Renal pelvis (tissue), 12 donors: ENCODE data around the gene KCNJ4. TPM values are rescaled to one million over a fixed set of nuclear protein-coding genes. Genes with fewer than 3 reads are reported as not detected.

Experiments used
- DNase-seq: peaks from one replicate; pipeline ENCODE4 v3.0.0-alpha.2; 2013
- long read RNA-seq, 16 experiments: transcript quantifications; one replicate each; lab custom pipeline, GENCODE V29; 2026
- polyA plus RNA-seq, 3 donors: library from polyadenylated mRNA; unstranded; fragments of 120-200 nt; gene quantifications; one replicate each; pipeline ENCODE4 v1.2.1, GENCODE V29; 2013; ENCODE audit not compliant: insufficient read length in 3 of 3

Gene KCNJ4
- under 1 TPM; 0.24 to 0.33 (median 0.31) TPM for polyA plus RNA-seq
- long read RNA-seq, donor 1: 0 reads
- long read RNA-seq, donor 2: 0 reads
- long read RNA-seq, donor 3: 0 reads
- long read RNA-seq, donor 4: 0 reads
- long read RNA-seq, donor 5: 0 reads
- long read RNA-seq, donor 6: 0 reads
- long read RNA-seq, donor 7: 0 reads
- long read RNA-seq, donor 8: 0 reads
- long read RNA-seq, donor 9: 0 reads
- long read RNA-seq, donor 10: 0 reads
- long read RNA-seq, donor 11: 0 reads
- long read RNA-seq, donor 12: 0 reads
- long read RNA-seq, donor 13: 0 reads
- long read RNA-seq, donor 14: 0 reads
- long read RNA-seq, donor 15: 0 reads
- long read RNA-seq, donor 16: 0 reads

GRCh38 chr22:38455076-38455529, at the start of gene KCNJ4:
TSS of gene KCNJ4 (minus strand) at chr22:38455199. CDS start at chr22:38428132, 27,067 bp downstream.
- DNase-seq: no peak

GRCh38 chr22:38503021-38503420, 48.0 kb upstream of the KCNJ4 start:
- DNase-seq: no peak

- DNase-seq: no peak
These were observed 47.0 kb upstream of the KCNJ4 start for GRCh38 chr22:38501797-38502672.

GRCh38 chr22:38497869-38498268, 42.9 kb upstream of the KCNJ4 start:
- no peak for DNase-seq

GRCh38 chr22:38494939-38495338, 39.9 kb upstream of the KCNJ4 start:
- DNase-seq: no peak

- no peak for DNase-seq
These were observed 39.5 kb upstream of the KCNJ4 start for GRCh38 chr22:38494498-38494897.

GRCh38 chr22:38491707-38492348, 36.8 kb upstream of the KCNJ4 start:
- no peak for DNase-seq

GRCh38 chr22:38490915-38491314, 35.9 kb upstream of the KCNJ4 start:
- DNase-seq: no peak

GRCh38 chr22:38490475-38490874, 35.5 kb upstream of the KCNJ4 start:
- no peak for DNase-seq

GRCh38 chr22:38489561-38490145, 34.7 kb upstream of the KCNJ4 start:
- no peak for DNase-seq

GRCh38 chr22:38489142-38489541, 34.1 kb upstream of the KCNJ4 start:
- no peak for DNase-seq

GRCh38 chr22:38487946-38488345, 32.9 kb upstream of the KCNJ4 start:
- no peak for DNase-seq

- no peak for DNase-seq
These were observed 30.8 kb upstream of the KCNJ4 start for GRCh38 chr22:38485783-38486182.

GRCh38 chr22:38484244-38484643, 29.2 kb upstream of the KCNJ4 start:
- DNase-seq: no peak

- DNase-seq: no peak
These were observed 27.8 kb upstream of the KCNJ4 start for GRCh38 chr22:38482662-38483308.

- no peak for DNase-seq
These were observed 26.9 kb upstream of the KCNJ4 start for GRCh38 chr22:38481871-38482332.

GRCh38 chr22:38481162-38481870, 26.3 kb upstream of the KCNJ4 start:
- DNase-seq: peak; percentile 33

- DNase-seq: no peak
These were observed 24.3 kb upstream of the KCNJ4 start for GRCh38 chr22:38479096-38479837.

- no peak for DNase-seq
These were observed 22.6 kb upstream of the KCNJ4 start for GRCh38 chr22:38477585-38477984.
